ENCODE measurements around the gene UMODL1. TPM values are rescaled to one million over a fixed set of nuclear protein-coding genes. Genes with fewer than 3 reads are reported as not detected.

The UMODL1 gene
- total RNA-seq, 3 donors from 2014 or later: 0.14 to 0.90 (median 0.16) TPM

DNA sequence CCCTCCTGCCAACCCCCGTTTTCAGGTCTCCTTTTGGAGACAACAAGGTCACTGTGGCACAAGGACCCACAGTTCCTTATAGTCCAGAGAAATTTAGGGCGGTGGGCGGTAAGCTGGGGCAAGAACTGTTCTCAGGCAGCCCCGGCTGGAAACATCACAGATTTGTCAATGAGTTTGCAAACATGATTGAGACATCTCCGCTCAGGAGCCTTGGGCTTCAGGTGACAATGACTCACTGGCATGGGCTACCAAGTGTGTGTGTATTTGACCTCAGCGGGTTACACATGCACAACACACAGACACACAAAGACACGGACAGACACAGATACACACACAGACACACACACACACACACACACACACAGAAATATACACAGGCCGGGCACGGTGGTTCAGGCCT, 89.6 kb downstream of the UMODL1 start:
- no peaks in the 10 kb centered on the region for H3K9me3 ChIP-seq
- intact Hi-C loops (cut with DNase I, micrococcal nuclease): loop anchor here in 1 of 2 donors (5.0 kb wide), 1 partner anchor 97 kb away; no protein-coding TSS in a partner anchor
- TF ChIP-seq, protein P1, sequence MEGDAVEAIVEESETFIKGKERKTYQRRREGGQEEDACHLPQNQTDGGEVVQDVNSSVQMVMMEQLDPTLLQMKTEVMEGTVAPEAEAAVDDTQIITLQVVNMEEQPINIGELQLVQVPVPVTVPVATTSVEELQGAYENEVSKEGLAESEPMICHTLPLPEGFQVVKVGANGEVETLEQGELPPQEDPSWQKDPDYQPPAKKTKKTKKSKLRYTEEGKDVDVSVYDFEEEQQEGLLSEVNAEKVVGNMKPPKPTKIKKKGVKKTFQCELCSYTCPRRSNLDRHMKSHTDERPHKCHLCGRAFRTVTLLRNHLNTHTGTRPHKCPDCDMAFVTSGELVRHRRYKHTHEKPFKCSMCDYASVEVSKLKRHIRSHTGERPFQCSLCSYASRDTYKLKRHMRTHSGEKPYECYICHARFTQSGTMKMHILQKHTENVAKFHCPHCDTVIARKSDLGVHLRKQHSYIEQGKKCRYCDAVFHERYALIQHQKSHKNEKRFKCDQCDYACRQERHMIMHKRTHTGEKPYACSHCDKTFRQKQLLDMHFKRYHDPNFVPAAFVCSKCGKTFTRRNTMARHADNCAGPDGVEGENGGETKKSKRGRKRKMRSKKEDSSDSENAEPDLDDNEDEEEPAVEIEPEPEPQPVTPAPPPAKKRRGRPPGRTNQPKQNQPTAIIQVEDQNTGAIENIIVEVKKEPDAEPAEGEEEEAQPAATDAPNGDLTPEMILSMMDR (IDR thresholded peaks at IDR 0.05): no peak
- no peak overlapping the region for H3K4me3 ChIP-seq
- ATAC-seq (no peak), DNase-seq (no peak)
- no peaks in the 10 kb centered on the region for H3K36me3 ChIP-seq (ENCODE audit: low read depth)
- H3K4me1 ChIP-seq (ENCODE audit: low read depth): peaks cover 15% of the 10 kb centered on the region

DNA sequence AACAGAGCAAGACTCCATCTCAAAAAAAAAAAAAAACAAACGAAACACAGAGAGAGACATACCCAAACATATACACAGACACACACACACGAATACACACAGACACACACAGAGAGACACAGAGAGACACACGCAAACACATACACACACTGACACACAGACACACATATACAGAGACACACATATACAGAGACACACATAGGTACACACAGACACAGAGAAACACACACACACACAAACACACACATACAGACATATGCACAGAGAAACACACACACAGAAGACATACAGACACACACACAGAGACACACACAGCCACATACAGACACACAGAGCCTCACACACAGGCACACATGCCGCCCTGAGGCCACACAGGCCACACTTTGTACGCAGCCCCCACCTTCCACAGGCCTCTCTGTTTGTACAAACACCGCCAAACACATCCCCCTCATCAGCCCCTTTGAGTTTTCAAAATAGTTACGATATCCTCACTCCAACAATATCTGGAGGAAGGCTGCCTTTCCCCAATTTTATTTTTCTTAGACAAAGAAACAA, 90.4 kb downstream of the UMODL1 start:
- ATAC-seq: no peak
- H3K4me1 ChIP-seq (ENCODE audit: low read depth): peaks cover 15% of the 10 kb centered on the region
- H3K4me3 ChIP-seq: no peak overlapping the region
- H3K9me3 ChIP-seq: no peaks in the 10 kb centered on the region
- no peak for DNase-seq
- intact Hi-C loops (cut with DNase I, micrococcal nuclease): loop anchor here in 1 of 2 donors (5.0 kb wide), 1 partner anchor 96 kb away; no protein-coding TSS in a partner anchor
- TF ChIP-seq, protein P1 (IDR thresholded peaks at IDR 0.05): no peak
- H3K36me3 ChIP-seq (ENCODE audit: low read depth): no peaks in the 10 kb centered on the region

DNA sequence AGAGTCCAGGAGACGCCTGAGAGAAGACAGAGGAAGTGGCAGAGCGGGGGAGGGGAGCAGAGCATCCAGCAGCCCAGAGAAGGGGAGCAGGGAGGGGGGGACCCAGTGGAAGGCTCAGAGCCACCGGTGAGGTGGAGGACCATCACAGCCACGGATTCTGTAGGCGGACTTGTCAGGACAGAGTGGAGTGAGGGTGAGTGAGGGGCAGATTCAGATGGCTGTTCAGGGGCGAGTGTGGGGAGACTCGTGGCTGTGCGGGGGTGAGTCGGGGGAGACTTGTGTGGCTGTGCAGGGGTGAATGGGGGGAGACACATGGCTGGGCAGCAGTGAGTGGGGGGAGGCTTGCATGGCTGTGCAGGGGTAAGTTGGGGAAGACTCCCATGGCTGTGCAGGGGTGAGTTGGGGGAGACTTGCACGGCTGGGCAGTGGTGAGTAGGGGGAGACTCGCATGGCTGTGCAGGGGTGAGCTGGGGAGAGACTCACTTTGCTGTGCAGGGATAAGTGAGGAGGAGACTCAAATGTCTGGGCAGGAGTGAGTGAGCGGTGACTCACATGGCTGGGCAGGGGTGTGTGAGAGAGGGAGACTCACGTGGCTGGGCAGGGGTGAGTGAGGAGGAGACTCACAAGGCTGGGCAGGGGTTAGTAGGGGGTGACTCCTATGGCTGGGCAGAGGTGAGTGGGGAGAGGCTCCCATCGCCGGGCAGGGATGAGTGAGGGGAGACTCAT, 91.0 kb downstream of the UMODL1 start:
- TF ChIP-seq, protein P1 (IDR thresholded peaks at IDR 0.05): no peak
- ATAC-seq (no peak), DNase-seq (peak in 1 of 3 donors; percentile 42)
- H3K4me1 ChIP-seq (ENCODE audit: low read depth): peaks cover 15% of the 10 kb centered on the region
- H3K4me3 ChIP-seq: no peak overlapping the region
- intact Hi-C loops (cut with DNase I, micrococcal nuclease): loop anchor here in 1 of 2 donors (5.0 kb wide), 1 partner anchor 95 kb away; no protein-coding TSS in a partner anchor
- H3K9me3 ChIP-seq: no peaks in the 10 kb centered on the region
- no peaks in the 10 kb centered on the region for H3K36me3 ChIP-seq (ENCODE audit: low read depth)

DNA sequence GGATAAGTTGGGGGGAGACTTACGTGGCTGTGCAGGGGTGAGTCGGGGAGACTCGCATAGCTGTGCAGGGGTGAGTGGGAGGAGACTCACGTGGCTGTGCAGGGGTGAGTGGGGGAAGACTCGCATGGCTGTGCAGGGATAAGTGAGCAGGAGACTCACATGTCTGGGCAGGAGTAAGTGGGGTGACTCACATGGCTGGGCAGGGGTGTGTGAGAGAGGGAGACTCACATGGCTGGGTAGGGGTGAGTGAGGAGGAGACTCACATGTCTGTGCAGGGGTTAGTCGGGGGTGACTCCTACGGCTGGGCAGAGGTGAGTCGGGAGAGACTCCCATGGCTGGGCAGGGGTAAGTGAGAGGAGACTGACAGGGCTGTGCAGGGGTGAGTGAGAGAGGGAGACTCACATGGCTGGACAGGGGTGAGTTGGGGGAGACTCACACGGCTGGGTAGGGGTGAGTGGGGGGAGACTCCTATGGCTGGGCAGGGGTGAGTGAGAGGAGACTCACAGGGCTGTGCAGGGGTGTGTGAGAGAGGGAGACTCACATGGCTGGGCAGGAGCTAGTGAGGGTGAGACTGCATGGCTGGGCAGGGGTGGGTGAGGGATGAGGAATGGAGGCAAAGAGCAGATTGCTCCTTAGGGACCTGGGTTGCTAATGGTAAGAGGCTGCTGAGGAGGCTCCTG, 91.9 kb downstream of the UMODL1 start:
- Histone ChIP-seq H3K4me1 (ENCODE audit: low read depth) (peaks cover 15% of the 10 kb centered on the region), H3K9me3 (no peaks in the 10 kb centered on the region), H3K4me3 (no peak overlapping the region), H3K36me3 (ENCODE audit: low read depth) (no peaks in the 10 kb centered on the region)
- ATAC-seq: no peak
- intact Hi-C loops (cut with DNase I, micrococcal nuclease): loop anchor here in 1 of 2 donors (5.0 kb wide), 1 partner anchor 94 kb away; no protein-coding TSS in a partner anchor
- TF ChIP-seq, protein P1 (IDR thresholded peaks at IDR 0.05): no peak
- DNase-seq: no peak

DNA sequence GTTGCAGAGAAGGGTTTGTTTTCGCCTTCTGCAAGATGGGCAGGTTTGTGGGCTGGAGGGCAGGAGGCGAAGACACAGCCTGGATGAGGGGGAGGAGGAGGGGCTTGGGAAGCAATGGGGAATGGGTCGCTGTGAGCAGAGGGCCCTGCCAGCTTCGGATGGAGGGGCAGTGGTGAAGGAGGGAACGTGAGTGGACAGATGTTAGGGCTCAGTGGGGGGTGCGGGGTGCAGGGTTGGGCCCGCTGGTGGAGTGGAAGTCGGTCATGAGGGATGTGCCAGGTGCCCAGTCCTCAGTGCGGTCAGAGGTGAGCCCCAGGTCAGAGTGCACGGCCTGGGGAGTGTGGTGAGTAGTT, 92.4 kb downstream of the UMODL1 start:
- peak in 1 of 3 donors; percentile 47 for DNase-seq
- Histone ChIP-seq H3K9me3 (no peaks in the 10 kb centered on the region), H3K4me1 (ENCODE audit: low read depth) (peaks cover 15% of the 10 kb centered on the region), H3K4me3 (no peak overlapping the region), H3K36me3 (ENCODE audit: low read depth) (no peaks in the 10 kb centered on the region)
- TF ChIP-seq, protein P1 (IDR thresholded peaks at IDR 0.05): no peak
- intact Hi-C loops (cut with DNase I, micrococcal nuclease): loop anchor here in 1 of 2 donors (5.0 kb wide), 1 partner anchor 94 kb away; no protein-coding TSS in a partner anchor
- no peak for ATAC-seq

Data from mucosa of descending colon (tissue), 3 donors.